Subcutaneous abdominal adipose tissue (tissue), 5 donors: ENCODE results near the gene ACTR1A.
A peak's percentile ranks its signal among the peaks of the same experiment; 100 is the strongest.

Experiments
- H3K27ac ChIP-seq: one replicate; pipeline ENCODE4 v1.7.0; 2013; ENCODE audit warnings: low read depth, mild to moderate bottlenecking, inconsistent platforms, low read length, moderate library complexity
- H3K27me3 ChIP-seq, 5 donors: one replicate each; pipeline ENCODE4 v1.7.0; 2013; ENCODE audit warnings: low read length in 5 of 5, inconsistent platforms in 1 of 5; ENCODE audit not compliant: control insufficient read depth in 5 of 5, insufficient read depth in 4 of 5
- H3K36me3 ChIP-seq, 5 donors: one replicate each; pipeline ENCODE4 v1.7.0; 2013; ENCODE audit warnings: low read length in 5 of 5; ENCODE audit not compliant: control insufficient read depth in 5 of 5, insufficient read depth in 5 of 5
- H3K4me1 ChIP-seq, 5 donors: one replicate each; pipeline ENCODE4 v1.7.0; 2013; ENCODE audit warnings: low read length in 5 of 5, mild to moderate bottlenecking in 3 of 5, moderate library complexity in 1 of 5; ENCODE audit not compliant: control insufficient read depth in 5 of 5, insufficient read depth in 5 of 5
- H3K4me3 ChIP-seq, 5 donors: one replicate each; pipeline ENCODE4 v1.7.0; 2013; ENCODE audit warnings: low read length in 5 of 5, low read depth in 1 of 5
- H3K9ac ChIP-seq, 5 donors: one replicate each; pipeline ENCODE4 v1.7.0; 2013; ENCODE audit warnings: low read length in 5 of 5, mild to moderate bottlenecking in 4 of 5, moderate library complexity in 3 of 5
- H3K9me3 ChIP-seq, 5 donors: one replicate each; pipeline ENCODE4 v1.7.0; 2013; ENCODE audit warnings: low read length in 5 of 5; ENCODE audit not compliant: control insufficient read depth in 5 of 5
- donor health status: healthy.
- donor health status: healthy.
- donor health status: healthy.
- donor health status: healthy.
- donor health status: healthy.

Gene ACTR1A

GRCh38 chr10:102449321-102450123, 53.0 kb downstream of the ACTR1A start:
- H3K9me3 ChIP-seq, result no peaks in the 10 kb centered on the region
- peak overlapping the region; percentile 13 to 83 (median 79) for H3K9ac ChIP-seq
- H3K36me3 ChIP-seq, result no peaks in the 10 kb centered on the region
- peak overlapping the region; percentile 54 for H3K27ac ChIP-seq
- H3K27me3 ChIP-seq, result no peaks in the 10 kb centered on the region
- H3K4me3 ChIP-seq, result peak overlapping the region; percentile 65 to 95 (median 84)
- peaks cover 7 to 37% (median 23%) of the 10 kb centered on the region in 5 donors for H3K4me1 ChIP-seq

- H3K27me3 ChIP-seq, result no peaks in the 10 kb centered on the region
Observed at GRCh38 chr10:102444851-102445250, 57.7 kb downstream of the ACTR1A start.

GRCh38 chr10:102438374-102438773, 64.1 kb downstream of the ACTR1A start:
- Histone ChIP-seq H3K27me3 (peaks cover 0 to 22% (median 12%) of the 10 kb centered on the region in 5 donors), H3K27ac (no peak overlapping the region), H3K9me3 (no peaks in the 10 kb centered on the region), H3K36me3 (no peaks in the 10 kb centered on the region), H3K4me1 (peaks cover 0 to 21% (median 3%) of the 10 kb centered on the region in 5 donors), H3K4me3 (no peak overlapping the region), H3K9ac (no peak overlapping the region)

More at GRCh38 chr10:102444851-102445250, 57.7 kb downstream of the ACTR1A start:
- no peaks in the 10 kb centered on the region for H3K9me3 ChIP-seq
- no peak overlapping the region for H3K9ac ChIP-seq
- H3K36me3 ChIP-seq, result no peaks in the 10 kb centered on the region
- H3K27ac ChIP-seq, result no peak overlapping the region
- no peak overlapping the region for H3K4me3 ChIP-seq
- H3K4me1 ChIP-seq, result peaks cover 0 to 6% (median 5%) of the 10 kb centered on the region in 5 donors

- Histone ChIP-seq H3K4me3 (no peak overlapping the region), H3K36me3 (no peaks in the 10 kb centered on the region), H3K9me3 (no peaks in the 10 kb centered on the region), H3K4me1 (peaks cover 0 to 23% (median 11%) of the 10 kb centered on the region in 5 donors), H3K27ac (no peak overlapping the region), H3K27me3 (peaks cover 0 to 22% (median 12%) of the 10 kb centered on the region in 5 donors), H3K9ac (no peak overlapping the region)
Observed at GRCh38 chr10:102437515-102437914, 65.0 kb downstream of the ACTR1A start.

- Histone ChIP-seq H3K36me3 (no peaks in the 10 kb centered on the region), H3K27me3 (peaks cover 0 to 22% (median 12%) of the 10 kb centered on the region in 5 donors), H3K27ac (no peak overlapping the region), H3K4me1 (peaks cover 6 to 33% (median 20%) of the 10 kb centered on the region in 5 donors), H3K4me3 (peak overlapping the region in 1 of 5 donors; percentile 17), H3K9ac (no peak overlapping the region), H3K9me3 (no peaks in the 10 kb centered on the region)
Observed at GRCh38 chr10:102436312-102436711, 66.2 kb downstream of the ACTR1A start.

- Histone ChIP-seq H3K27ac (no peak overlapping the region), H3K9me3 (no peaks in the 10 kb centered on the region), H3K36me3 (no peaks in the 10 kb centered on the region), H3K9ac (peak overlapping the region in 2 of 5 donors; percentile 43 to 55), H3K4me1 (peaks cover 6 to 33% (median 21%) of the 10 kb centered on the region in 5 donors), H3K4me3 (peak overlapping the region in 3 of 5 donors; percentile 16 to 54 (median 45)), H3K27me3 (peaks cover 0 to 22% (median 12%) of the 10 kb centered on the region in 5 donors)
Observed at GRCh38 chr10:102435529-102436233, 66.8 kb downstream of the ACTR1A start.

- H3K9me3 ChIP-seq, result no peaks in the 10 kb centered on the region
- H3K4me1 ChIP-seq, result peaks cover 6 to 33% (median 21%) of the 10 kb centered on the region in 5 donors
- H3K27ac ChIP-seq, result no peak overlapping the region
- no peaks in the 10 kb centered on the region for H3K36me3 ChIP-seq
- H3K27me3 ChIP-seq, result peaks cover 0 to 22% (median 12%) of the 10 kb centered on the region in 5 donors
- peak overlapping the region in 3 of 5 donors; percentile 11 to 54 (median 16) for H3K4me3 ChIP-seq
- H3K9ac ChIP-seq, result peak overlapping the region in 1 of 5 donors; percentile 55
Observed at GRCh38 chr10:102435133-102435497, 67.4 kb downstream of the ACTR1A start.

GRCh38 chr10:102434394-102435132, 67.9 kb downstream of the ACTR1A start:
- peaks cover 0 to 22% (median 12%) of the 10 kb centered on the region in 5 donors for H3K27me3 ChIP-seq
- no peaks in the 10 kb centered on the region for H3K9me3 ChIP-seq
- H3K27ac ChIP-seq, result no peak overlapping the region
- H3K4me3 ChIP-seq, result peak overlapping the region in 2 of 5 donors; percentile 16 to 54
- H3K4me1 ChIP-seq, result peaks cover 6 to 33% (median 21%) of the 10 kb centered on the region in 5 donors
- H3K9ac ChIP-seq, result peak overlapping the region in 1 of 5 donors; percentile 55
- no peaks in the 10 kb centered on the region for H3K36me3 ChIP-seq

- Histone ChIP-seq H3K27me3 (peaks cover 0 to 22% (median 12%) of the 10 kb centered on the region in 5 donors), H3K27ac (no peak overlapping the region), H3K9me3 (no peaks in the 10 kb centered on the region), H3K4me3 (no peak overlapping the region), H3K36me3 (no peaks in the 10 kb centered on the region), H3K9ac (no peak overlapping the region), H3K4me1 (peaks cover 6 to 33% (median 21%) of the 10 kb centered on the region in 5 donors)
Observed at GRCh38 chr10:102433619-102434046, 68.9 kb downstream of the ACTR1A start.
